HG03280 (cell line): ENCODE data around the gene TFDP2.
"Not testable (repeated sequence)": the region's sequence is repeated elsewhere in the genome, so short reads cannot be mapped to it uniquely, and the experiment has no call there.

ENCODE experiments used
- ATAC-seq: cut with Tn5 transposase; IDR thresholded peaks from one replicate; pipeline ENCODE4 v1.9.1; 2021; ENCODE audit warnings: mild to moderate bottlenecking, moderate library complexity; ENCODE audit not compliant: unreplicated experiment

TFDP2 gene

DNA sequence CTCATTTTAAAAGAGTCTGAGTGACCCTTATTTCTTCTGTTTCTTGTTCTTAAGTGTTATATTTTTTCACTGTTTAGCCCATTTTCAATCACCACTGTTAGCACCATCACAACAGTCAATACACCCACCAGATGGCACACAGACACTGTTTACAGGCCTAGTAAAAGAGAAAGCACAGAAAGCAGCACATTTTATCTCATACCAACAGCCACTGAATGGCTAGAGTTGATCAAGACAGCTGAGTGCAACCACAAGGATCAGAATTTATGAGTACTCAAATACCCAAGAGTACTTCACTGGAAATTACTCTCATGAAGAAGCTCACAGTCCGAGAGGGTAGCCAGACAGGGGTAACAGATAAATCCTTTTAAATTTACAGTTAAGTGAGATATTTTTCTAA, 127.0 kb downstream of the TFDP2 start:
- peak; percentile 75 for ATAC-seq

DNA sequence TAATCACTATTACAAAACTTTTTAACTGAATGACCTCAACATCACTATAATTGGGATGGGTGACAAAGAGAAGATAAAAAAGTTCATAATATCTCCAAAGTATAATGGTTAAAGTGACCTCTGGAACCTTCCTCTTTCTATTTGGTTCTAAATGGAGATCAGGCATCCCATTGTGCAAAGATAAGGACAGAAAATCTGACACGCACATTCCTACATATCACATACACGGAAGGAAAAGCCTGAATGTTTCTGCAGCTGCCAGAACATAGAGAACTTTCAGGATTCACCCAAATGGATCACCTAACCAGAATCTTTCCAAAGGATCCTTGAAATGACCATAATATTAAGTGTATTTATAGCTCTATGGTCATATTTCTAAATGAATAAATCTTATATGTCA, 128.2 kb downstream of the TFDP2 start:
- ATAC-seq = no peak

DNA sequence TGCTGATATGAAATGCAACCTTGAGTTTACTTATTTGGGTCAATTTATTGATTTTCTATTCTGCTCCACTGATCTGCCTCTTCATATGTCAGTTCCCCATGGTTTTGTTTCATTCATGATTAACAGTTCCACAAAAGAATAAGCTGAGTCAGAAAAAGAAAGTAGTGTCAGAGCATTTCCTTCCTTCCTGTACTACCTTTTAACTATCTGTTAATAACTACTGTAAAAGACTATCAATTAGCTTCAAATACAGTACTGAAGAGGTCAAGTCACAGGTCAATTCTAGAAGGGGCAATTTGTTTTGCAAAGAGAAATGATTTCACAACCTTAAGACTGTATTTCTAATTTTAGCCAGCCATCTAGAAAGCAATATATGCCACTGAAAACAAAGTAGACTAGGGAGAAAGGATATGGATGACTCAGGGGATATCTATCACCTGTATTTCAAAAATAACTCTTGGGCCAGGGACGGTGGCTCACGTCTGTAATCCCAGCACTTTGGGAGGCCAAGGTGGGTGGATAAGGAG, 129.5 kb downstream of the TFDP2 start:
- ATAC-seq = peak; percentile 44

DNA sequence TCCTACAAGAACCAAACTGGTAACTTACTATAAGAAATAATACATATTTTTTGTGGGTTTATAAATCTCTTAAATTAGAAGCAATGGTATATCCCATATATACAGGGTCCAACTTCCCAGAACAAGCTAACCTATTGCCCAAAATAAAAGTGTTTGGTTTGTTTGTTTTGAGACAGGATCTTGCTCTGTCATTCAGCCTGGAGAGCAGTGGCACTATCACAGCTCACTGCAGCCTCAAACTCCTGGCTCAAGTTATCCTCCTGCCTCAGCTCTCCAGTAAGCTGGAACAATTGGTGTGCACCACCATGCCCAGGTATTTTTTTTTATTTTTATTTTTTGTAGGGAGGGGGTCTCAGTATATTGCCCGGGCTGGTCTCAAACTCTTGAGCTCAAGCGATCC, 135.4 kb downstream of the TFDP2 start:
- ATAC-seq = no peak

DNA sequence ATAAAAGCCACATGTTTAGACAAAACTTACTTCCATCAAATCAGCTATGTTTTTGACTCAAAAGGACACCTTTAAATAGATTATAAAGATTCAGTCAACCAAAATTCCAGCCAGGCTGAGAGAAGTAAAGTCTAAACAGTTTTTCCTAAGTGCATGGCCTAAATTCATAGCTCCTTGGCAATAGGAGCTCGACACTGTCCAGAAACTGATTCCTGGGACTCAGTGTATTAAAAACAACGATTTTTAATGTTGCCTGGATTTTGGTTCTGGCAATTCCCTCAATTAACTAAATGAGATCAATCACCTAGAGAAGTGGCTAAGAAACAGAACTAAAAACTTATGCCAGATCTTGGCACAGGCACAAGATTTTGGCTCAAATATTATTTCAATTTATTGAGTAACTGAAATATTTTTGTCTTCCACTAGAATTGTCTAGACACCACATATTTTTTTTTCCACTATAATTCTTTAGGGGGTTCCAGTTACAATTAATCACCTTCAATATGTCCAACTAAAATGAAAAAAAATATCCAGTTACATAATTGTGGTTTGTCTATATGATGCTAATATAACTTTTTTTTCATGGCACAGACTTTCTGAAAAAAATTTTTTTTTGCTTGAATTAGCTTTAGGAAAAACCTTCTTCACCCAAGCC, 135.9 kb downstream of the TFDP2 start:
- no peak for ATAC-seq

DNA sequence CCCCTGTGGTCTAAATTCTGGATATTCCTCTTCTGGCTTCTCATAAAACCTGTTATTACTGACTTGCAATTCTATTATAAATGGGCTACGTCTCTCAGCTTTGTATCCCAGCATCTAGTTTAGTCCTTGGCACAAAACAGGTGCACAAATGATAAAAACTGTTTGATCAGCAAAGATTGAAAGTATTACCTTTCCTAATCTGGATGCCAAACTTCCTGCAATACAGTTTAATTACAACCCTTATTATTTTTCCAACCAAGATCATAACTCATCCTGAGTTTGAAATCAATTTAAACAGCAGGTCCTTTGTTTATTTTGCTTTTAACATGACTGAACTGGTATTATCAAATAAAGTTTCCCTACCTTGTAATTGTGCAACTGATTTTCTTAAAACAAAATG, 140.3 kb downstream of the TFDP2 start:
- no peak for ATAC-seq

DNA sequence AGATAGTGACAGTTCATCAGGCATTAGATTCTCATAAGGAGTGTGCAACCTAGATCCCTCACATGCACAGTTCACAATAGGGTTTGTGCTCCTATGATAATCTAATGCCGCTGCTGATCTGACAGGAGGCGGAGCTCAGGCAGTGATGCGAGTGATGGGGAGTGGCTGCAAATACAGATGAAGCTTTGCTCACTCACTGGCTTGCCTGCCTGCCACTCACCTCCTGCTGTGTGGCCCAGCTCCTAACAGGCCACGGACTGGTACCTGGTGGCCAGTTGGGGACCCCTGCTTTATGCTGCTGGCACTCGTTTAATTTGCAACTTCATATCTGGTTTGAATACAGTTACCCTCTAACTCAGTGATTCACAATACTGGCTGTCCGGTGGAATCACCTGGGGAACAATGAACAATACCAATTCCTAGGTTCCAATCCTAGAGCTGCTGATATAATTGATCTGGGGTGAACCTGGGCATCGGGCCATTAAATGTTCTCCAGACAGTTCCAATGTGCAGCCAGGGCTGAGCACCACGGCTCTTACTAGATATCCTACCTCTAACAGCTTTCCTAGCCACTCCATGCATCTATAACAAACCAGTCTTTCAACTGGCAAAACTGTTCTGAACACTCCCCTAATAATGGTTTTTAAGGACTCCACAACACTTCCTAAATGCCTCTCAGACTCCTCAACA, 141.5 kb downstream of the TFDP2 start:
- no peak for ATAC-seq

DNA sequence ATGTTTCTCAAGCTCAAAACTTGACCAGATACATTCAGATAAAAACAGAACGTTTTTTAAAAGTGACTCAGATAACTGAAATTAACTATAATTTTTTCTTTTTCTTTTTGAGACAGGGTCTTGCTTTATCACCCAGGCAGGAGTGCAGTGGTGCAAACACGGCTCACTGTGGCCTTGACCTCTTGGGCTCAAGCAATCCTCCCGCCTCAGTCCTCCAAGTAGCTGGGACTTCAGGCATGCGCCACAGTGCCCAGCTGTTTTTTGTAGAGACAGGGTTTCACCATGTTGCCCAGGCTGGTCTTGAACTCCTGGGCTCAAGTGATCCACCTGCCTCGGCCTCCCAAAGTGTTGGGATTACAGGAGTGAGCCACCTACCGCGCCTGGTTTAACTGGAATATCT, 144.4 kb downstream of the TFDP2 start:
- ATAC-seq = not testable (repeated sequence)

DNA sequence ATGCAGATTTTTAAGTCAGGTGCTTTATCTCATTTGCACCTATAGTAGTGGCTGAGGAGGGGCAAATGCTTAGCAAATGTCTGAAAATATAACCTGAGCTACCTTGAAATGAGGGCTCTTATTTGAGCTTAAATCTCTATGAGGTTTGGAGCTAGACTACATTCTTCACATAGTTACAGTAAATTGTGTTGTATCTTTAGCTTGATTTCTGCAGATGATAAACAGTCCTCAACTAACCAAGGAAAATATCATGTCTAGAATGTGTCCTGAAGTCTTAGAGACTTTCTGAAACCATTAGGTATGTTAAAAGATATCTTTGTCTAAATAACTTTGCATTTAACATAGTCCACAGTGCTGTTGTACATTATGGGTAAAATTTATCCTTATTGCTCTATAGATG, 145.3 kb downstream of the TFDP2 start:
- no peak for ATAC-seq

DNA sequence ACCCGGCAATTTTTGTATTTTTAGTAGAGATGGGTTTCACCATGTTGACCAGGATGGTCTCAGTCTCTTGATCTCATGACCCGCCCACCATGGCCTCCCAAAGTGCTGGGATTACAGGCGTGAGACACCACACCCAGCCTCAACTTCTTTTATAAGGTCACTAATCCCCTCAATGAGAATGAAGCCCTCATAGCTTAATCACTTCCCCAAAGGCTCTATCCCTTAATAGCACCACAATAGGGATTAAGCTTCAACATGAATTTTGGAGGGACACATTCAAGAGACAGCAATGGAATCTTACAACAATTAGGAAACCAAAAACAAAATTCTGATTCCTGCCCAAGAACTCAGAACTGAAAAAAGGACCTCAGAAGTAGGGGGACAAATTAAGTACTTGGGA, 146.1 kb downstream of the TFDP2 start:
- no peak for ATAC-seq

DNA sequence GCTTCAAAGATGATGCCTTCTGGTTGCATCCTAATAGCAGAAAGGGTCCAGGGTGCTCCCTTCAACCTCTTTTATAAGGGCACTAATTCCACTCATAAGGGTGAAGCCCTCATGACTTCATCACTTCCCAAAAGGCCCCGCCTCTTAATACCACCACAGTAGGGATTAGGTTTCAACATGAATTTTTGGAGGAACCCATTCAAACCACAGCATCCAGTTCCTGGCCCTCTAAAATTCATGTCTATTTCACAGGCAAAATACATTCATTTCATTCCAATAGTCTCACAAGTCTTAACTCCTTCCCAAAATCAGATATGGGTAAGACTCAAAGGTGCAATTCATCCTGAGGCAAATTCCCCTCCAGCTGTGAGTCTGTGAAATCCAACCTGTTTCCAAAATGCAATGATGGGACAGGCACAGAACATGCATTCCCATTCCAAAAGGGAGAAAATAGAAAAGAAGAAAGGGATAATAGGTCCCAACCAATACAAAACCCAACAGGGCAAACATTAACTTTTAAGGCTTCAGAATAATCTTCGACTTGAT, 148.9 kb downstream of the TFDP2 start:
- ATAC-seq = no peak

DNA sequence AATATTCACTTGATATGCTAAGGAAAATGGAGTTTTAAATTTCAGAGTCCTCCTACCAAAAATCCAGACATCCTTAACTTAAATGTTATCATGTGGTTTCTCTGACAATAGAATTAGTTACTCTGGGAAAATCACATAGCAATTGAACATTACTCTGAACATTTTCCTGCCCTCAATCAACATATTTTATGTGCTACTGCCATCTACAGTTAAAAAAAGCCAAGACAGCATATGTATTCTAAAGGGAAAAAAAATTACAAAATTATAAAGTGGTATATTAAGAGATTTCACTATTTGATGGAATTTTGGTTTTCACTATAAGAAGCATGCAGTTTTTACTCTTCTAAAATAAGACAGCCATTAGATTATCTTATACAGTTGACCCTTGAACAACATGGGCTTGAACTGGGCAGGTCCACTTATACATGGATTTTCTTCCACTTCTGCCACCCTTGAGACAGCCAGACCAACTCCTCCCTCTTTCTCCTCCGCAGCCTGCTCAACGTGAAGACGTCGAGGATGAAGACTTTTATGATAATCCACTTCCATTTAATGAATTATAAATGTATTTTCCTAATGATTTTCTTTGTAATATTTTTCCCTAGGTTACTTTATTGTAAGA, 150.6 kb downstream of the TFDP2 start:
- ATAC-seq = no peak

DNA sequence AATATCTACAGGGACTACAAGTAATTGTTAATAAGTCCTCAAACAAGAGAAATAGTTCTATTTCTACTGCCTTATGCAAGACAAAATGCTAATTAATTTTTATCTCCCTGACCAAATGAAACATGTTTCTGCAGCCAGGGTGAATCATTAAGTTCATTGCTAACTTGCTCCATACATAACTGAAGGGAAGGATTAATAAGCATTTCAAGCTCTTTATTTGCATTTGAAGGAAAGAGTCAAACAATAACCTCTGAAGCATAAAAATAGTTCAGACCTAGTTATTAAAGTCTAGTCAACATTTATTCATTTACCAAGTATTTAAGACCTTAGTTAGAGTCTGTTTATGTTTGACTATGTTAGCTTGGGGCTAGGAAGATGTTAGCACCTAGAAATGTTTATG, 152.9 kb downstream of the TFDP2 start:
- no peak for ATAC-seq

DNA sequence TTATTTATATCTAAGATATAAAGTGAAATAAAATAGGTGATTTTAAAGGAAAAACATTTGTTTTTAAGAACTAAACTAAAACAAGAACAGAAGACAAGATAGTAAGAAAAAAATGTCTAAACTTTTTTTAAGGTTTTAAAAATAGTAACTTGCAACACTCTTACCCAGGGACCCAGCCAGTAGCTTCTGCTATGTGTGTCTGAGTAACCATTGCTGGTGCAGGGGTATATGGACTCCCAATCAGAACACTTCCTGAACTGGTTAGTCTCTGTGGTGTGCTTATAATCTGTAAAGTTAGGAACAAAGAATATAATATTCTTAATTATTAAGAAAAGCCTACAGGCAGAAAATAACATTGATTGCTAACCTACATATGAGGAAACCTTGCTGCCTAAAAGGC, 154.5 kb downstream of the TFDP2 start:
- no peak for ATAC-seq

DNA sequence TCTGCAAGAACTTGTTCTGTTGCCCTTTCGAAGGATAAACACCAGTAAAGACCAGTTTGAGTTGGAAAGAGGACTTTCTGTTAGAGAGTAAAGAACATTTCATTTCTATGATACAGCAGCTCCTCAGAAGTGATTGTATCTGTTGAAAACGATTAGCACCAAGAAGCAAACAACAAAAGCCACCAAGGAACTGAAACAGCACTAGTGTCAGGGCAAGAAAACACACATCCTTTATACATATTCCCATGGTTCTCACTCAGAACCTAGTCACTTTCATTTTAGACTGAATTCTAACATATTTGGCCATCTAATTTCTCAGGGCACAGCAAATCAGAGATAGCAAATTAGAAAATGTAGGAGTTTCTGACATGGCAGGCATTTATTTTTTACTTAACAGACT, 156.8 kb downstream of the TFDP2 start:
- ATAC-seq = no peak

DNA sequence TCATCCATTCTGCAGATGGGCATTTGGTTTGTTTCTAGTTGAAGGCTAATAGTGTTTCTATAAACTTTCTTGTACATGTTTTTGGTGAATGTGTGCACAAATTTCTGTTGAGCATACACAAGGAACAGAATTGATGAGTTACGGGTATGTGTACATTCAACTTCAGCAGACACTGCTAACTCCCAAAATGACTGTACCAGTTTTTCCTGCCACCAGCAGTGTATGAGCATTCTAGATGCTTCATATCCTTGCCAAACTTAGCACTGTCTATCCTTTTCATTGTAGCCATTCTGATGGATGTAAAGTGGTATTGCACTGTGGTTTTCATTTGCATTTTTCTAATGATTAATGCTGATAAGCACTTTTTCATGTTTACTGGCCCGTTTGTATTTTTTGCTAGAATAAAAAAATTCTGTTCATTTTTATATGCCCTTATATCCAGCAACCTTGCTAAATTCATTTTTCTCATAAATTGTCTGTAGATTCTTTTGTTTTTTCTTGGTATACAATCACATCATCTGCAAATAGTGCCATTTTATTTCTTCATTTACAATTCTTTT, 162.7 kb downstream of the TFDP2 start:
- ATAC-seq = no peak

DNA sequence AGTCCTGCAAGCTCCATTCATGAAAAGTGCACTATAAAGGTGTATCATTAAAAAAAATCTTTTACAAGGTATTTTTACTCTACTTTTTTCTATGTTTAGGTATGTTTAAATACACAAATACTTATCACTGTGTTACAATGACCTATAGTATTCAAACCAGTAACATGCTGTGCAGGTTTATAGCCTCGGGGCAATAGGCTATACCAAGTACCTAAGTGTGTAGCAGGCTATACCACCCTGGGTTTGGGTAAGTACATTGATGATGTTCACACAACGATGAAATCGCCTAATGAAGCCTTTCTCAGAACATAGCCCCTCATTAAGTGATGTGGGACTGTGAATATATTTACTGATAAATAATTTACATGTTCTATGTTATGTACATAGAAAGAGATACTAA, 168.3 kb downstream of the TFDP2 start:
- no peak for ATAC-seq

DNA sequence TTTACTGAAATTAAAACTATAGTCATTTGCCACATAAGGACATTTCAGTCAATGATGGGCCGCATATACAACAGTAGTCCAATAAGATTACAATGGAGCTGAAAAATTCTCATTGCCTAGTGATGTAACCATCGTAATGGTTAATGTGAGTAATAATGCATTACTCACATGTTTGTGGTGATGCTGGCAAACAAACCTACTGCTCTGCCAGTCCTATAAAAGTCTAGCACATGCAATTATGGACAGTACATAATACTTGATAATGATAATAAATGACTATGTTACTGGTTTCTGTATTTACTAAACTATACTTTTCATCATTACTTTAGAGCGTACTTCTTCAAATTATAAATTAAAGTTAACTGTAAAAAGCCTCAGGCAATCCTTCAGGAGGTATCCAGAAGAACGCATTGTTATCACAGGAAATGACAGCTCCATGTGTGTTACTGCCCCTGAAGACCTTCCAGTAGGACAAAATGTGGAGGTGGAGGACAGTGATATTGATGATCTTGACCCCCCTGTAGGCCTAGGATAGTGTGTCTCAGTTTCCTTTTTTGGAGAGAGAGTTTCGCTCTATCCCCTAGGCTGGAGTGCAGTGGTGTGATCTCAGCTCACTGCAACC, 170.2 kb downstream of the TFDP2 start:
- no peak for ATAC-seq

DNA sequence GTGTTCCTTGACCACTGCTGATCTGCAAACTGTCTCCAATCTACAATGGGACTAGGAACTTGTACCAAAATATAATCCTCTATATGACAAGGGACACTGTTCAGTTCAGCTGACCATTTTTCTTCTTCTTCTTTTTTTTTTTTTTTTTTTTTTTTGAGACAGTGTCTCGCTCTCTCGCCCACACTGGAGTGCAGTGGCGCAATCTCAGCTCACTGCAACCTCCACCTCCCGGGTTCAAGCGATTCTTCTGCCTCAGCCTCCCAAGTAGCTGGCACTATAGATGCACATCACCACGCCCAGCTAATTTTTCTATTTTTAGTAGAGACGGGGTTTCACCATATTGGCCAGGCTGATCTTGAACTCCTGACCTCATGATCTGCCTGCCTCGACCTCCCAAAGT, 174.6 kb downstream of the TFDP2 start:
- not testable (repeated sequence) for ATAC-seq

DNA sequence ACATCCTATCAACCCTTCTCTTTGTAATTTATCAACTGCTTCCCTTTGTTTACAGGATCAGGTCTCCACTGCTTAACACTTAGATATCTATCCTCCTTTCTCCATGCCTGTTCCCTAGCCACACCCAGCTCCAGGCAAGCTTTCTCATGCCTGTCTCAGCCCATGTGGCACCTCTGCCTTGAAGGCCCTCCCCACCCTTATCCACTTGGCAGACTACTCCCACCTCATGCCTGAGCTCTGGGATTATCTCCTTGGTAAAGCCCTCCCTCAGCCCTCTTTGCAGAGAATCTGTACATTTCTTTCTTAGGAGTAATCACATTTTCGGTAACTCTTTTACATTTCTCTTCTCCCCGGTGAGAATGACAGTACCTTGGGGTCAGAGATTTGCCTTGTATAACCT, 176.9 kb downstream of the TFDP2 start:
- ATAC-seq = no peak

DNA sequence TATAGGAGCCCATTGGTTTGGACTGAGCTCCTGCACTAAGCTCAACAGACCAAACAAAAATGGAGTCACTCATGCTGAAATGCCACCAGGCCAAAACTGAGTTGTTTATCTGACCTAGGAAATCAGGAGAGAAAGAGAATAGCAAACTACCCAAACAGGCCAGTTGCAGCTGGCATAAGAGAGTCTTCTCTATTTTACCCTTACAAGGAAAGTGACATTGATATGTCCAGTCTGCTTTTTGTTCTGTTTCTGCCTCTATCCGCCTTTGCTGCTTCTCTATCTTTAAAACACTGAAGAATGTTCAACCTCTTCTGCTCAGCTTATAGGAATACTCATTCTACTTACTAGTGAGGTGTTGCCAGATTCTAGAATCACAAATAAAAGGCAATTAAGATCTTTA, 177.8 kb downstream of the TFDP2 start:
- ATAC-seq = no peak
